H1 (cell line): ENCODE results near the gene CELF1. TPM values are rescaled to one million over a fixed set of nuclear protein-coding genes. Genes with fewer than 3 reads are reported as not detected.

Source experiments
- CTCF ChIA-PET: fragments of 300-600 bp; sonication (Branson Sonifier 250); formaldehyde crosslinking; loops from one replicate; lab custom pipeline; 2021; ENCODE audit not compliant: partially characterized antibody; lab: Charles Lee
- POLR2A ChIA-PET: fragments of 300-600 bp; sonication (Branson Sonifier 250); formaldehyde crosslinking; loops from one replicate; lab custom pipeline; 2021; ENCODE audit warnings: inconsistent platforms; ENCODE audit not compliant: partially characterized antibody; lab: Charles Lee
- DNase-seq, 2 experiments: peaks; one replicate each; pipeline versions ENCODE4 v3.0.0 to v3.0.0-alpha.2; 2010 to 2022; ENCODE audit warnings: low spot score in 2 of 2, low read depth in 1 of 2, mixed read lengths in 1 of 2
- FAIRE-seq: peaks from 2 replicates; lab custom pipeline; 2011; peaks lifted over from hg19 to GRCh38; lab: Jason Lieb, UNC
- H2AFZ ChIP-seq: 2 replicates; pipeline ENCODE4 v1.8.1; 2012; ENCODE audit warnings: low read length, inconsistent platforms
- H2AK5ac ChIP-seq: 2 replicates; pipeline ENCODE4 v1.6.1; 2013; ENCODE audit warnings: low read depth, low read length
- H2BK120ac ChIP-seq: replicated peaks from 2 replicates; pipeline ENCODE3; 2013; ENCODE audit warnings: low read depth, low read length, inconsistent platforms
- H2BK12ac ChIP-seq: 2 replicates; pipeline ENCODE4 v1.6.1; 2013; ENCODE audit warnings: low read depth, low read length
- H2BK15ac ChIP-seq: 2 replicates; pipeline ENCODE4 v1.6.1; 2013; ENCODE audit warnings: low read length
- H2BK20ac ChIP-seq: 2 replicates; pipeline ENCODE4 v1.6.1; 2013; ENCODE audit warnings: low read length
- H2BK5ac ChIP-seq: 2 replicates; pipeline ENCODE4 v1.6.1; 2013; ENCODE audit warnings: low read depth, low read length
- H3K14ac ChIP-seq: 2 replicates; pipeline ENCODE4 v1.6.1; 2013; ENCODE audit warnings: inconsistent platforms; ENCODE audit not compliant: insufficient read length
- H3K18ac ChIP-seq: 2 replicates; pipeline ENCODE4 v1.6.1; 2013; ENCODE audit warnings: low read length; ENCODE audit errors: extremely low read depth
- H3K23ac ChIP-seq: 2 replicates; pipeline ENCODE4 v1.6.1; 2013; ENCODE audit warnings: inconsistent platforms; ENCODE audit not compliant: insufficient read length
- H3K23me2 ChIP-seq: 2 replicates; pipeline ENCODE4 v1.6.1; 2013; ENCODE audit warnings: low read depth, low read length
- H3K27ac ChIP-seq: 2 replicates; pipeline ENCODE4 v1.6.1; 2011; ENCODE audit warnings: low read depth, low read length, inconsistent platforms
- H3K27me3 ChIP-seq, 4 experiments: replicated peaks in 1 of 4; 1 replicate in 1 of 4; 2 replicates in 3 of 4; pipeline versions ENCODE4 v1.6.1 to v1.8.1; 2011 to 2013; ENCODE audit warnings: low read length in 3 of 4, mild to moderate bottlenecking in 3 of 4, inconsistent platforms in 2 of 4, mixed read lengths in 2 of 4, moderate library complexity in 1 of 4; ENCODE audit not compliant: control insufficient read depth in 3 of 4, insufficient read depth in 3 of 4; ENCODE audit errors: extremely low read depth in 1 of 4
- H3K36me3 ChIP-seq, 4 experiments: 2 replicates each; pipeline versions ENCODE4 v1.6.1 to v1.8.1; 2011 to 2013; ENCODE audit warnings: mild to moderate bottlenecking in 4 of 4, low read length in 3 of 4, moderate library complexity in 2 of 4, control low read depth in 1 of 4, inconsistent platforms in 1 of 4; ENCODE audit not compliant: insufficient read depth in 4 of 4, control insufficient read depth in 2 of 4
- H3K4ac ChIP-seq: replicated peaks from 2 replicates; pipeline ENCODE3; 2013; ENCODE audit warnings: low read length, low read depth, mixed read lengths, inconsistent platforms; ENCODE audit not compliant: insufficient read length
- H3K4me1 ChIP-seq, 4 experiments: replicated peaks in 1 of 4; 1 replicate in 1 of 4; 2 replicates in 3 of 4; pipeline versions ENCODE4 v1.6.1 to v1.8.1; 2011 to 2013; ENCODE audit warnings: low read length in 3 of 4, inconsistent platforms in 2 of 4, mixed read lengths in 1 of 4; ENCODE audit not compliant: insufficient read depth in 4 of 4, control insufficient read depth in 3 of 4
- H3K4me2 ChIP-seq, 2 experiments: 2 replicates each; pipeline versions ENCODE4 v1.6.1 to v1.8.1; 2011 to 2013; ENCODE audit warnings: low read depth in 2 of 2, low read length in 2 of 2, control low read depth in 1 of 2, inconsistent platforms in 1 of 2, mild to moderate bottlenecking in 1 of 2; ENCODE audit not compliant: insufficient read depth in 1 of 2
- H3K4me3 ChIP-seq, 4 experiments: fragments of 200-600, 300-600 bp in 1 of 4; sonication (generic), shearing (Covaris generic), sonication (Bioruptor Twin) in 1 of 4; 2 replicates each; pipeline versions ENCODE4 v1.5.1 to v1.8.1; 2011 to 2016; ENCODE audit warnings: low read length in 4 of 4, low read depth in 3 of 4, control low read depth in 2 of 4, inconsistent platforms in 2 of 4, mild to moderate bottlenecking in 2 of 4, mixed read lengths in 1 of 4, moderate library complexity in 1 of 4; ENCODE audit not compliant: insufficient read depth in 2 of 4; ENCODE audit errors: extremely low read depth in 1 of 4
- H3K56ac ChIP-seq: replicated peaks from 2 replicates; pipeline ENCODE3; 2013; ENCODE audit warnings: low read depth, mild to moderate bottlenecking, mixed read lengths, low read length, inconsistent platforms; ENCODE audit not compliant: insufficient read length
- H3K79me1 ChIP-seq: 2 replicates; pipeline ENCODE4 v1.6.1; 2013; ENCODE audit warnings: low read depth, low read length, control low read depth
- H3K79me2 ChIP-seq, 2 experiments: 2 replicates each; pipeline versions ENCODE4 v1.6.1 to v1.8.1; 2012 to 2013; ENCODE audit warnings: low read length in 2 of 2, mild to moderate bottlenecking in 2 of 2, inconsistent platforms in 1 of 2; ENCODE audit not compliant: insufficient read depth in 2 of 2, control insufficient read depth in 1 of 2
- H3K9ac ChIP-seq, 4 experiments: replicated peaks in 1 of 4; 1 replicate in 1 of 4; 2 replicates in 3 of 4; pipeline versions ENCODE4 v1.6.1 to v1.8.1; 2011 to 2013; ENCODE audit warnings: low read depth in 3 of 4, low read length in 3 of 4, control low read depth in 2 of 4, mild to moderate bottlenecking in 2 of 4, moderate library complexity in 2 of 4, inconsistent platforms in 1 of 4; ENCODE audit errors: extremely low read depth in 1 of 4
- H3K9me3 ChIP-seq, 2 experiments: 2 replicates each; pipeline versions ENCODE4 v1.6.1 to v1.8.1; 2012 to 2013; ENCODE audit warnings: mild to moderate bottlenecking in 2 of 2, moderate library complexity in 2 of 2, control low read depth in 1 of 2, inconsistent platforms in 1 of 2, low read depth in 1 of 2, low read length in 1 of 2, mixed read lengths in 1 of 2; ENCODE audit not compliant: insufficient read depth in 2 of 2
- H4K20me1 ChIP-seq, 2 experiments: replicated peaks in 1 of 2; 2 replicates each; pipeline versions ENCODE3 to v1.8.1; 2011 to 2013; ENCODE audit warnings: inconsistent platforms in 2 of 2, low read length in 2 of 2, mild to moderate bottlenecking in 1 of 2; ENCODE audit not compliant: insufficient read depth in 2 of 2, control insufficient read depth in 1 of 2
- H4K5ac ChIP-seq: 2 replicates; pipeline ENCODE4 v1.6.1; 2013; ENCODE audit warnings: low read length, low read depth, mixed read lengths, inconsistent platforms; ENCODE audit not compliant: insufficient read length
- H4K8ac ChIP-seq: 2 replicates; pipeline ENCODE4 v1.8.0; 2013; ENCODE audit warnings: mild to moderate bottlenecking, moderate library complexity, low read length, inconsistent platforms; ENCODE audit not compliant: insufficient read depth; ENCODE audit errors: extremely low read depth
- H4K91ac ChIP-seq: replicated peaks from 2 replicates; pipeline ENCODE3; 2013; ENCODE audit warnings: low read length, mixed read lengths, inconsistent platforms; ENCODE audit not compliant: insufficient read length
- CBX8 ChIP-seq: fragments of 300-800, 300-1000 bp; sonication (generic); IDR thresholded peaks from 2 replicates; pipeline ENCODE4 v1.7.1; 2016; ENCODE audit warnings: low read depth, low read length, borderline replicate concordance
- CHD1 ChIP-seq: IDR thresholded peaks from 2 replicates; pipeline ENCODE4 v1.6.1; 2012; ENCODE audit warnings: low read depth, low read length, improper control_type of control experiment
- POLR2A ChIP-seq, 2 experiments: IDR thresholded peaks; 1 replicate in 1 of 2; 2 replicates in 1 of 2; pipeline ENCODE4 v1.6.1; 2011; ENCODE audit warnings: low read depth in 2 of 2, low read length in 2 of 2, mild to moderate bottlenecking in 2 of 2; ENCODE audit errors: control extremely low read depth in 1 of 2
- RNF2 ChIP-seq: fragments of 200-900, 300-1000 bp; sonication (generic); IDR thresholded peaks from 2 replicates; pipeline ENCODE4 v1.7.1; 2016; ENCODE audit warnings: borderline replicate concordance, low read depth, mild to moderate bottlenecking, antibody characterized with exemption, low read length; ENCODE audit not compliant: poor library complexity, severe bottlenecking; ENCODE audit errors: missing control alignments
- WGBS, 2 experiments: shearing (Covaris generic) in 1 of 2; methylation state at CpG; one replicate each; pipeline versions ENCODE4 v1.1.6 to v1.1.7; 2013 to 2015; ENCODE audit warnings: low lambda C conversion rate in 2 of 2, mixed read lengths in 2 of 2, inconsistent platforms in 1 of 2, low coverage in 1 of 2, missing lambda C conversion rate in 1 of 2; ENCODE audit not compliant: insufficient replicate concordance in 2 of 2, insufficient coverage in 1 of 2, insufficient read length in 1 of 2; ENCODE audit errors: extremely low coverage in 1 of 2, missing lambda C conversion rate in 1 of 2; 5-methylcytosine and 5-hydroxymethylcytosine counted together
- polyA plus RNA-seq, 7 experiments: library from polyadenylated mRNA; depleted of rRNA in 3 of 7; stranded (reverse) in 5 of 7; unstranded in 2 of 7; fragments of >200 nt in 5 of 7; fragments of 200-250 nt in 2 of 7; gene quantifications; 1 replicate in 5 of 7; 2 replicates in 1 of 7; 4 replicates in 1 of 7; pipeline versions ENCODE4 v1.2.1 to v1.2.3, GENCODE V29; 2011 to 2013; ENCODE audit warnings: missing spikeins in 2 of 7, mixed read lengths in 2 of 7
- total RNA-seq: library from RNA; stranded (reverse); fragmentation: NEBNext Ultra II Directional; extraction: Animal tissue kit (Norgen Biotek cat#: 25700); gene quantifications from 2 replicates; pipeline ENCODE4 v1.2.1, GENCODE V29; 2021

The CELF1 gene
- total and polyA plus RNA-seq, 2 of the 8 experiments (the other 6 are each of a cell fraction or from before 2014, with no cell fraction given): 131 to 197 TPM

- no peak overlapping the region for H3K23ac ChIP-seq
- peaks cover 0 to 5% (median 2%) of the 10 kb centered on the region in 4 experiments; a peak in 2 of 7 replicates for H3K4me1 ChIP-seq
- H3K9ac ChIP-seq: peak overlapping the region in 1 of 4 experiments; percentile 98; a peak in 2 of 7 replicates
- no peak for DNase-seq
- H3K79me2 ChIP-seq: peaks cover 0 to 30% of the 10 kb centered on the region in 2 experiments; a peak in 3 of 4 replicates
- no peak overlapping the region for H3K56ac ChIP-seq
- WGBS, 2 experiments: 94% methylated on average over 13 of the region's 13 CpGs; no CpG with 5 or more reads in 1 of the 2 experiments
- no peak overlapping the region for H4K8ac ChIP-seq
- H4K91ac ChIP-seq: no peak overlapping the region
- FAIRE-seq: no peak
- no peaks in the 10 kb centered on the region for H3K9me3 ChIP-seq
- no peak overlapping the region for H2AK5ac ChIP-seq
- H2BK120ac ChIP-seq: no peak overlapping the region
- peaks cover 4% of the 10 kb centered on the region; the same call in 1 of the 2 replicates for H3K23me2 ChIP-seq
- H3K14ac ChIP-seq: no peak overlapping the region
- CTCF ChIA-PET: interaction anchor here (0.7 to 2.0 kb wide), 8 partner anchors 9 to 1555 kb away, joined by 3 to 7 read pairs (median 3); partner anchors contain the start of genes C1QTNF4 and FAM180B
- H4K20me1 ChIP-seq: peaks cover 0 to 4% of the 10 kb centered on the region in 2 experiments
- H2AFZ ChIP-seq: no peak overlapping the region
- H3K4ac ChIP-seq: no peak overlapping the region
- POLR2A ChIA-PET: interaction anchor here (0.7 to 6.2 kb wide), 13 partner anchors 8 to 112 kb away, joined by 3 to 83 read pairs (median 6); partner anchors contain the start of genes C1QTNF4, CELF1, FAM180B and PTPMT1
- H3K36me3 ChIP-seq: peaks cover 17 to 39% (median 31%) of the 10 kb centered on the region in 4 experiments
- no peak overlapping the region for H3K18ac ChIP-seq
- peaks cover 2% of the 10 kb centered on the region; the same call in 1 of the 2 replicates for H3K79me1 ChIP-seq
- H2BK12ac ChIP-seq: no peak overlapping the region
- H3K4me3 ChIP-seq: peak overlapping the region; percentile 83 to 93 (median 90); a peak in 5 of 8 replicates
- H4K5ac ChIP-seq: no peak overlapping the region
- H2BK20ac ChIP-seq: no peak overlapping the region
- peak overlapping the region; percentile 6; the same call in 1 of the 2 replicates for H3K27ac ChIP-seq
- no peaks in the 10 kb centered on the region for H3K27me3 ChIP-seq
- peak overlapping the region; percentile 70 to 85 for H3K4me2 ChIP-seq
- H2BK5ac ChIP-seq: no peak overlapping the region
- no peak overlapping the region; the same call in 1 of the 2 replicates for H2BK15ac ChIP-seq
- TF ChIP-seq POLR2A (IDR thresholded peaks at IDR 0.05; ENCODE audit: control extremely low read depth in 1 of 2, low read depth in 2 of 2, low read length in 2 of 2): no peak; a peak in 1 of 3 replicates
- TF ChIP-seq CHD1: no peak
- TF ChIP-seq CBX8: no peak
- no peak for TF ChIP-seq RNF2
Observed at GRCh38 chr11:47577460-47578041, 24.6 kb upstream of the CELF1 start.
